WTC11 (cell line): Measurements from ENCODE around the gene SIT1. TPM values are rescaled to one million over a fixed set of nuclear protein-coding genes. Genes with fewer than 3 reads are reported as not detected.

Experiments used
- FOXK1 ChIP-seq: sonication (generic); formaldehyde crosslinking; IDR thresholded peaks from 2 replicates; pipeline ENCODE4 v1.8.0; 2022; ENCODE audit warnings: mild to moderate bottlenecking, moderate library complexity, missing genetic modification reagents
- GRHL2 ChIP-seq: fragments of 250-450 bp; sonication (Bioruptor Pico); IDR thresholded peaks from 2 replicates; pipeline ENCODE4 v1.8.0; 2022; ENCODE audit warnings: mild to moderate bottlenecking, moderate library complexity; ENCODE audit not compliant: insufficient replicate concordance, severe bottlenecking
- NFATC4 ChIP-seq: fragments of 250-450 bp; sonication (Bioruptor Pico); IDR thresholded peaks from 2 replicates; pipeline ENCODE4 v1.9.0; 2021; ENCODE audit warnings: mild to moderate bottlenecking
- RORB ChIP-seq: fragments of 250-450 bp; sonication (Bioruptor Pico); IDR thresholded peaks from 2 replicates; pipeline ENCODE4 v1.9.0; 2021; ENCODE audit warnings: mild to moderate bottlenecking
- SOX15 ChIP-seq: fragments of 250-450 bp; sonication (Bioruptor Pico); IDR thresholded peaks from 2 replicates; pipeline ENCODE4 v1.9.0; 2021; ENCODE audit warnings: mild to moderate bottlenecking
- TEAD4 ChIP-seq: sonication (generic); formaldehyde crosslinking; IDR thresholded peaks from 2 replicates; pipeline ENCODE4 v1.8.0; 2022; ENCODE audit warnings: mild to moderate bottlenecking, missing genetic modification reagents
- TP53 ChIP-seq: sonication (generic); formaldehyde crosslinking; IDR thresholded peaks from 2 replicates; pipeline ENCODE4 v1.8.1; 2023; ENCODE audit warnings: mild to moderate bottlenecking, missing genetic modification reagents
- total RNA-seq: library from RNA; stranded (reverse); gene quantifications from 3 replicates; pipeline ENCODE4 v1.2.3, GENCODE V29; 2021
- TF ChIP-seq, protein P1 (sequence below): fragments of 250-450 bp; sonication (Bioruptor Pico); IDR thresholded peaks from 2 replicates; pipeline ENCODE4 v1.9.0; 2021; ENCODE audit warnings: mild to moderate bottlenecking, borderline replicate concordance
- TF ChIP-seq, protein P2 (sequence below): fragments of 200-600 bp; IDR thresholded peaks from 2 replicates; pipeline ENCODE4 v1.8.0; 2022; ENCODE audit warnings: antibody characterized with exemption
- TF ChIP-seq, protein P3 (sequence below): sonication (generic); formaldehyde crosslinking; IDR thresholded peaks from 2 replicates; pipeline ENCODE4 v1.8.1; 2023; ENCODE audit warnings: mild to moderate bottlenecking, missing genetic modification reagents, borderline replicate concordance
- TF ChIP-seq, protein P4 (sequence below): fragments of 250-450 bp; sonication (Bioruptor Pico); IDR thresholded peaks from 2 replicates; pipeline ENCODE4 v1.9.0; 2021; ENCODE audit warnings: moderate library complexity, mild to moderate bottlenecking, inconsistent platforms, borderline replicate concordance
- TF ChIP-seq, protein P5 (sequence below): sonication (generic); formaldehyde crosslinking; IDR thresholded peaks from 2 replicates; pipeline ENCODE4 v1.8.1; 2023; ENCODE audit warnings: mild to moderate bottlenecking, missing genetic modification reagents, moderate library complexity
- TF ChIP-seq, protein P6 (sequence below): sonication (generic); formaldehyde crosslinking; IDR thresholded peaks from 2 replicates; pipeline ENCODE4 v1.8.1; 2023; ENCODE audit warnings: mild to moderate bottlenecking, moderate library complexity, missing genetic modification reagents
- TF ChIP-seq, protein P7 (sequence below): fragments of 250-450 bp; sonication (Bioruptor Pico); IDR thresholded peaks from 2 replicates; pipeline ENCODE4 v1.9.0; 2021; ENCODE audit warnings: mild to moderate bottlenecking
- TF ChIP-seq, protein P8 (sequence below): sonication (generic); formaldehyde crosslinking; IDR thresholded peaks from 2 replicates; pipeline ENCODE4 v1.8.0; 2023; ENCODE audit warnings: missing genetic modification reagents
- TF ChIP-seq, protein P9 (sequence below): sonication (generic); formaldehyde crosslinking; IDR thresholded peaks from 2 replicates; pipeline ENCODE4 v1.8.0; 2022; ENCODE audit warnings: mild to moderate bottlenecking, missing genetic modification reagents

SIT1 gene
- total RNA-seq, 1 experiment from 2014 or later = 4.1 TPM

DNA sequence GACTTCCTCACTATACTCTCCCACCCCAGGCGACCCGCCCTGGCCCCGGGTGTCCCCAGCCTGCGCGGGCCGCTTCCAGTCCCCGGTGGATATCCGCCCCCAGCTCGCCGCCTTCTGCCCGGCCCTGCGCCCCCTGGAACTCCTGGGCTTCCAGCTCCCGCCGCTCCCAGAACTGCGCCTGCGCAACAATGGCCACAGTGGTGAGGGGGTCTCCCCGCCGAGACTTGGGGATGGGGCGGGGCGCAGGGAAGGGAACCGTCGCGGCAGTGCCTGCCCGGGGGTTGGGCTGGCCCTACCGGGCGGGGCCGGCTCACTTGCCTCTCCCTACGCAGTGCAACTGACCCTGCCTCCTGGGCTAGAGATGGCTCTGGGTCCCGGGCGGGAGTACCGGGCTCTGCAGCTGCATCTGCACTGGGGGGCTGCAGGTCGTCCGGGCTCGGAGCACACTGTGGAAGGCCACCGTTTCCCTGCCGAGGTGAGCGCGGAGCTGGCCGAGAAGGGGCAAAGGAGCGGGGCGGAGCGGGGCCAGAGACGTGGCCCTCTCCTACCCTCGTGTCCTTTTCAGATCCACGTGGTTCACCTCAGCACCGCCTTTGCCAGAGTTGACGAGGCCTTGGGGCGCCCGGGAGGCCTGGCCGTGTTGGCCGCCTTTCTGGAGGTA is 25.1 kb upstream of the SIT1 start (continued):
- TF ChIP-seq, protein P1, sequence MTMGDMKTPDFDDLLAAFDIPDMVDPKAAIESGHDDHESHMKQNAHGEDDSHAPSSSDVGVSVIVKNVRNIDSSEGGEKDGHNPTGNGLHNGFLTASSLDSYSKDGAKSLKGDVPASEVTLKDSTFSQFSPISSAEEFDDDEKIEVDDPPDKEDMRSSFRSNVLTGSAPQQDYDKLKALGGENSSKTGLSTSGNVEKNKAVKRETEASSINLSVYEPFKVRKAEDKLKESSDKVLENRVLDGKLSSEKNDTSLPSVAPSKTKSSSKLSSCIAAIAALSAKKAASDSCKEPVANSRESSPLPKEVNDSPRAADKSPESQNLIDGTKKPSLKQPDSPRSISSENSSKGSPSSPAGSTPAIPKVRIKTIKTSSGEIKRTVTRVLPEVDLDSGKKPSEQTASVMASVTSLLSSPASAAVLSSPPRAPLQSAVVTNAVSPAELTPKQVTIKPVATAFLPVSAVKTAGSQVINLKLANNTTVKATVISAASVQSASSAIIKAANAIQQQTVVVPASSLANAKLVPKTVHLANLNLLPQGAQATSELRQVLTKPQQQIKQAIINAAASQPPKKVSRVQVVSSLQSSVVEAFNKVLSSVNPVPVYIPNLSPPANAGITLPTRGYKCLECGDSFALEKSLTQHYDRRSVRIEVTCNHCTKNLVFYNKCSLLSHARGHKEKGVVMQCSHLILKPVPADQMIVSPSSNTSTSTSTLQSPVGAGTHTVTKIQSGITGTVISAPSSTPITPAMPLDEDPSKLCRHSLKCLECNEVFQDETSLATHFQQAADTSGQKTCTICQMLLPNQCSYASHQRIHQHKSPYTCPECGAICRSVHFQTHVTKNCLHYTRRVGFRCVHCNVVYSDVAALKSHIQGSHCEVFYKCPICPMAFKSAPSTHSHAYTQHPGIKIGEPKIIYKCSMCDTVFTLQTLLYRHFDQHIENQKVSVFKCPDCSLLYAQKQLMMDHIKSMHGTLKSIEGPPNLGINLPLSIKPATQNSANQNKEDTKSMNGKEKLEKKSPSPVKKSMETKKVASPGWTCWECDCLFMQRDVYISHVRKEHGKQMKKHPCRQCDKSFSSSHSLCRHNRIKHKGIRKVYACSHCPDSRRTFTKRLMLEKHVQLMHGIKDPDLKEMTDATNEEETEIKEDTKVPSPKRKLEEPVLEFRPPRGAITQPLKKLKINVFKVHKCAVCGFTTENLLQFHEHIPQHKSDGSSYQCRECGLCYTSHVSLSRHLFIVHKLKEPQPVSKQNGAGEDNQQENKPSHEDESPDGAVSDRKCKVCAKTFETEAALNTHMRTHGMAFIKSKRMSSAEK = no peak
- TF ChIP-seq, protein P2, sequence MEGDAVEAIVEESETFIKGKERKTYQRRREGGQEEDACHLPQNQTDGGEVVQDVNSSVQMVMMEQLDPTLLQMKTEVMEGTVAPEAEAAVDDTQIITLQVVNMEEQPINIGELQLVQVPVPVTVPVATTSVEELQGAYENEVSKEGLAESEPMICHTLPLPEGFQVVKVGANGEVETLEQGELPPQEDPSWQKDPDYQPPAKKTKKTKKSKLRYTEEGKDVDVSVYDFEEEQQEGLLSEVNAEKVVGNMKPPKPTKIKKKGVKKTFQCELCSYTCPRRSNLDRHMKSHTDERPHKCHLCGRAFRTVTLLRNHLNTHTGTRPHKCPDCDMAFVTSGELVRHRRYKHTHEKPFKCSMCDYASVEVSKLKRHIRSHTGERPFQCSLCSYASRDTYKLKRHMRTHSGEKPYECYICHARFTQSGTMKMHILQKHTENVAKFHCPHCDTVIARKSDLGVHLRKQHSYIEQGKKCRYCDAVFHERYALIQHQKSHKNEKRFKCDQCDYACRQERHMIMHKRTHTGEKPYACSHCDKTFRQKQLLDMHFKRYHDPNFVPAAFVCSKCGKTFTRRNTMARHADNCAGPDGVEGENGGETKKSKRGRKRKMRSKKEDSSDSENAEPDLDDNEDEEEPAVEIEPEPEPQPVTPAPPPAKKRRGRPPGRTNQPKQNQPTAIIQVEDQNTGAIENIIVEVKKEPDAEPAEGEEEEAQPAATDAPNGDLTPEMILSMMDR = no peak
- TF ChIP-seq, protein P3, sequence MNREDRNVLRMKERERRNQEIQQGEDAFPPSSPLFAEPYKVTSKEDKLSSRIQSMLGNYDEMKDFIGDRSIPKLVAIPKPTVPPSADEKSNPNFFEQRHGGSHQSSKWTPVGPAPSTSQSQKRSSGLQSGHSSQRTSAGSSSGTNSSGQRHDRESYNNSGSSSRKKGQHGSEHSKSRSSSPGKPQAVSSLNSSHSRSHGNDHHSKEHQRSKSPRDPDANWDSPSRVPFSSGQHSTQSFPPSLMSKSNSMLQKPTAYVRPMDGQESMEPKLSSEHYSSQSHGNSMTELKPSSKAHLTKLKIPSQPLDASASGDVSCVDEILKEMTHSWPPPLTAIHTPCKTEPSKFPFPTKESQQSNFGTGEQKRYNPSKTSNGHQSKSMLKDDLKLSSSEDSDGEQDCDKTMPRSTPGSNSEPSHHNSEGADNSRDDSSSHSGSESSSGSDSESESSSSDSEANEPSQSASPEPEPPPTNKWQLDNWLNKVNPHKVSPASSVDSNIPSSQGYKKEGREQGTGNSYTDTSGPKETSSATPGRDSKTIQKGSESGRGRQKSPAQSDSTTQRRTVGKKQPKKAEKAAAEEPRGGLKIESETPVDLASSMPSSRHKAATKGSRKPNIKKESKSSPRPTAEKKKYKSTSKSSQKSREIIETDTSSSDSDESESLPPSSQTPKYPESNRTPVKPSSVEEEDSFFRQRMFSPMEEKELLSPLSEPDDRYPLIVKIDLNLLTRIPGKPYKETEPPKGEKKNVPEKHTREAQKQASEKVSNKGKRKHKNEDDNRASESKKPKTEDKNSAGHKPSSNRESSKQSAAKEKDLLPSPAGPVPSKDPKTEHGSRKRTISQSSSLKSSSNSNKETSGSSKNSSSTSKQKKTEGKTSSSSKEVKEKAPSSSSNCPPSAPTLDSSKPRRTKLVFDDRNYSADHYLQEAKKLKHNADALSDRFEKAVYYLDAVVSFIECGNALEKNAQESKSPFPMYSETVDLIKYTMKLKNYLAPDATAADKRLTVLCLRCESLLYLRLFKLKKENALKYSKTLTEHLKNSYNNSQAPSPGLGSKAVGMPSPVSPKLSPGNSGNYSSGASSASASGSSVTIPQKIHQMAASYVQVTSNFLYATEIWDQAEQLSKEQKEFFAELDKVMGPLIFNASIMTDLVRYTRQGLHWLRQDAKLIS (CRISPR knock-in tag) = 0 out of 2 replicates have a peak, but pooled peaks have one; percentile 69
- TF ChIP-seq, protein P4, sequence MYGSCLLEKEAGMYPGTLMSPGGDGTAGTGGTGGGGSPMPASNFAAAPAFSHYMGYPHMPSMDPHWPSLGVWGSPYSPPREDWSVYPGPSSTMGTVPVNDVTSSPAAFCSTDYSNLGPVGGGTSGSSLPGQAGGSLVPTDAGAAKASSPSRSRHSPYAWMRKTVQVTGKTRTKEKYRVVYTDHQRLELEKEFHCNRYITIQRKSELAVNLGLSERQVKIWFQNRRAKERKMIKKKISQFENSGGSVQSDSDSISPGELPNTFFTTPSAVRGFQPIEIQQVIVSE = no peak
- TF ChIP-seq TEAD4 = 0 out of 2 replicates have a peak, but pooled peaks have one; percentile 33
- no peak for TF ChIP-seq RORB (CRISPR knock-in tag)
- peak; percentile 74; the same call in 1 of the 2 replicates for TF ChIP-seq TP53 (CRISPR knock-in tag)
- TF ChIP-seq FOXK1 = peak; percentile 79
- TF ChIP-seq, protein P5, sequence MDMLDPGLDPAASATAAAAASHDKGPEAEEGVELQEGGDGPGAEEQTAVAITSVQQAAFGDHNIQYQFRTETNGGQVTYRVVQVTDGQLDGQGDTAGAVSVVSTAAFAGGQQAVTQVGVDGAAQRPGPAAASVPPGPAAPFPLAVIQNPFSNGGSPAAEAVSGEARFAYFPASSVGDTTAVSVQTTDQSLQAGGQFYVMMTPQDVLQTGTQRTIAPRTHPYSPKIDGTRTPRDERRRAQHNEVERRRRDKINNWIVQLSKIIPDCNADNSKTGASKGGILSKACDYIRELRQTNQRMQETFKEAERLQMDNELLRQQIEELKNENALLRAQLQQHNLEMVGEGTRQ (CRISPR knock-in tag) = 0 out of 2 replicates have a peak, but pooled peaks have one; percentile 7
- TF ChIP-seq GRHL2 (CRISPR knock-in tag) = no peak
- TF ChIP-seq, protein P6, sequence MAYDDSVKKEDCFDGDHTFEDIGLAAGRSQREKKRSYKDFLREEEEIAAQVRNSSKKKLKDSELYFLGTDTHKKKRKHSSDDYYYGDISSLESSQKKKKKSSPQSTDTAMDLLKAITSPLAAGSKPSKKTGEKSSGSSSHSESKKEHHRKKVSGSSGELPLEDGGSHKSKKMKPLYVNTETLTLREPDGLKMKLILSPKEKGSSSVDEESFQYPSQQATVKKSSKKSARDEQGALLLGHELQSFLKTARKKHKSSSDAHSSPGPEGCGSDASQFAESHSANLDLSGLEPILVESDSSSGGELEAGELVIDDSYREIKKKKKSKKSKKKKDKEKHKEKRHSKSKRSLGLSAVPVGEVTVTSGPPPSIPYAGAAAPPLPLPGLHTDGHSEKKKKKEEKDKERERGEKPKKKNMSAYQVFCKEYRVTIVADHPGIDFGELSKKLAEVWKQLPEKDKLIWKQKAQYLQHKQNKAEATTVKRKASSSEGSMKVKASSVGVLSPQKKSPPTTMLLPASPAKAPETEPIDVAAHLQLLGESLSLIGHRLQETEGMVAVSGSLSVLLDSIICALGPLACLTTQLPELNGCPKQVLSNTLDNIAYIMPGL (CRISPR knock-in tag) = no peak
- TF ChIP-seq, protein P7, sequence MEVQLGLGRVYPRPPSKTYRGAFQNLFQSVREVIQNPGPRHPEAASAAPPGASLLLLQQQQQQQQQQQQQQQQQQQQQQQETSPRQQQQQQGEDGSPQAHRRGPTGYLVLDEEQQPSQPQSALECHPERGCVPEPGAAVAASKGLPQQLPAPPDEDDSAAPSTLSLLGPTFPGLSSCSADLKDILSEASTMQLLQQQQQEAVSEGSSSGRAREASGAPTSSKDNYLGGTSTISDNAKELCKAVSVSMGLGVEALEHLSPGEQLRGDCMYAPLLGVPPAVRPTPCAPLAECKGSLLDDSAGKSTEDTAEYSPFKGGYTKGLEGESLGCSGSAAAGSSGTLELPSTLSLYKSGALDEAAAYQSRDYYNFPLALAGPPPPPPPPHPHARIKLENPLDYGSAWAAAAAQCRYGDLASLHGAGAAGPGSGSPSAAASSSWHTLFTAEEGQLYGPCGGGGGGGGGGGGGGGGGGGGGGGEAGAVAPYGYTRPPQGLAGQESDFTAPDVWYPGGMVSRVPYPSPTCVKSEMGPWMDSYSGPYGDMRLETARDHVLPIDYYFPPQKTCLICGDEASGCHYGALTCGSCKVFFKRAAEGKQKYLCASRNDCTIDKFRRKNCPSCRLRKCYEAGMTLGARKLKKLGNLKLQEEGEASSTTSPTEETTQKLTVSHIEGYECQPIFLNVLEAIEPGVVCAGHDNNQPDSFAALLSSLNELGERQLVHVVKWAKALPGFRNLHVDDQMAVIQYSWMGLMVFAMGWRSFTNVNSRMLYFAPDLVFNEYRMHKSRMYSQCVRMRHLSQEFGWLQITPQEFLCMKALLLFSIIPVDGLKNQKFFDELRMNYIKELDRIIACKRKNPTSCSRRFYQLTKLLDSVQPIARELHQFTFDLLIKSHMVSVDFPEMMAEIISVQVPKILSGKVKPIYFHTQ = no peak
- no peak for TF ChIP-seq NFATC4 (CRISPR knock-in tag)
- TF ChIP-seq, protein P8, sequence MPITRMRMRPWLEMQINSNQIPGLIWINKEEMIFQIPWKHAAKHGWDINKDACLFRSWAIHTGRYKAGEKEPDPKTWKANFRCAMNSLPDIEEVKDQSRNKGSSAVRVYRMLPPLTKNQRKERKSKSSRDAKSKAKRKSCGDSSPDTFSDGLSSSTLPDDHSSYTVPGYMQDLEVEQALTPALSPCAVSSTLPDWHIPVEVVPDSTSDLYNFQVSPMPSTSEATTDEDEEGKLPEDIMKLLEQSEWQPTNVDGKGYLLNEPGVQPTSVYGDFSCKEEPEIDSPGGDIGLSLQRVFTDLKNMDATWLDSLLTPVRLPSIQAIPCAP = peak; percentile 82
- TF ChIP-seq, protein P9, sequence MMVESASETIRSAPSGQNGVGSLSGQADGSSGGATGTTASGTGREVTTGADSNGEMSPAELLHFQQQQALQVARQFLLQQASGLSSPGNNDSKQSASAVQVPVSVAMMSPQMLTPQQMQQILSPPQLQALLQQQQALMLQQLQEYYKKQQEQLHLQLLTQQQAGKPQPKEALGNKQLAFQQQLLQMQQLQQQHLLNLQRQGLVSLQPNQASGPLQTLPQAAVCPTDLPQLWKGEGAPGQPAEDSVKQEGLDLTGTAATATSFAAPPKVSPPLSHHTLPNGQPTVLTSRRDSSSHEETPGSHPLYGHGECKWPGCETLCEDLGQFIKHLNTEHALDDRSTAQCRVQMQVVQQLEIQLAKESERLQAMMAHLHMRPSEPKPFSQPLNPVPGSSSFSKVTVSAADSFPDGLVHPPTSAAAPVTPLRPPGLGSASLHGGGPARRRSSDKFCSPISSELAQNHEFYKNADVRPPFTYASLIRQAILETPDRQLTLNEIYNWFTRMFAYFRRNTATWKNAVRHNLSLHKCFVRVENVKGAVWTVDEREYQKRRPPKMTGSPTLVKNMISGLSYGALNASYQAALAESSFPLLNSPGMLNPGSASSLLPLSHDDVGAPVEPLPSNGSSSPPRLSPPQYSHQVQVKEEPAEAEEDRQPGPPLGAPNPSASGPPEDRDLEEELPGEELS (CRISPR knock-in tag) = peak; percentile 59; the same call in 1 of the 2 replicates
- TF ChIP-seq SOX15 (CRISPR knock-in tag) = no peak
